Measurements from ENCODE around the gene E2F8.

- no peak for TF ChIP-seq MAX (IDR thresholded peaks at IDR 0.05; ENCODE audit: low read depth)
- TF ChIP-seq SIN3A (IDR thresholded peaks at IDR 0.05; ENCODE audit: borderline replicate concordance, low read depth, low read length), result no peak
- no peak for TF ChIP-seq CTCF (IDR thresholded peaks at IDR 0.05)
- no peak for TF ChIP-seq USF1 (IDR thresholded peaks at IDR 0.05; ENCODE audit: borderline replicate concordance, low read depth)
- TF ChIP-seq EP300 (IDR thresholded peaks at IDR 0.05; ENCODE audit: borderline replicate concordance in 1 of 2, low read depth in 1 of 2, low read length in 1 of 2), result no peak
- no peak for TF ChIP-seq RCOR1 (IDR thresholded peaks at IDR 0.05; ENCODE audit: low read length)
Observed at GRCh38 chr11:19220903-19221724, 19.6 kb downstream of the E2F8 start.
